Measurements from ENCODE around the gene DSP. TPM values are rescaled to one million over a fixed set of nuclear protein-coding genes. Genes with fewer than 3 reads are reported as not detected.

Gene DSP
- total RNA-seq, 1 donor from 2014 or later: 167 TPM

GRCh38 chr6:7562769-7563168 is 21.3 kb downstream of the DSP start:
- no peak for DNase-seq

GRCh38 chr6:7566107-7566506 is 24.6 kb downstream of the DSP start:
- DNase-seq: no peak

DNA sequence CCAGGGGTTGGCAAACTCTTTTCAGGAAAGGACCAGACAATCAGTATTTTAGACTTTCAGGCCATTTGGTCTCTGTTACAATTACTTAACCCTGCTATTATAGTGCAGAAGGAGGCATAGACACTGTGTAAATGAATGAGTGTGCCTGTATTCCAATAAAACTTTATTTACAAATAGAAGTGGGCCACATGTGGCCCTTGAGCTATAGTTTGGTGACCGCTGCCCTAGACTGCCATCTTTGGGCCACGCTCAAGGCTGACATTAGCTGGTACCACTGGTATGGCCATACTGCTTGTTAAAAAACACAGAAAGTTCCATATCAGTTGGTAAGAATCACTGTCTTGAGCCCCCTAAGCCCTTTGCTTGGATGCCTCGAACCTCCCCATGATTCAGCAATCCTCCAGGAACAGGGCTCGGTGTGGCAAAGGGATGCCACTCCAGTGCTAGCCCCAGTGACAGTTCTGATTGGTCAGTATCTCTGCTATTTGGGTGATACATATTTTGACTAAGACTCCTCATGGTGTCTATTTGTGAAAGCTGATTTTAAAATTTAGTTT is 25.2 kb downstream of the DSP start:
- no peak for DNase-seq

GRCh38 chr6:7568021-7568420 is 26.6 kb downstream of the DSP start:
- peak; percentile 29 for DNase-seq

DNA sequence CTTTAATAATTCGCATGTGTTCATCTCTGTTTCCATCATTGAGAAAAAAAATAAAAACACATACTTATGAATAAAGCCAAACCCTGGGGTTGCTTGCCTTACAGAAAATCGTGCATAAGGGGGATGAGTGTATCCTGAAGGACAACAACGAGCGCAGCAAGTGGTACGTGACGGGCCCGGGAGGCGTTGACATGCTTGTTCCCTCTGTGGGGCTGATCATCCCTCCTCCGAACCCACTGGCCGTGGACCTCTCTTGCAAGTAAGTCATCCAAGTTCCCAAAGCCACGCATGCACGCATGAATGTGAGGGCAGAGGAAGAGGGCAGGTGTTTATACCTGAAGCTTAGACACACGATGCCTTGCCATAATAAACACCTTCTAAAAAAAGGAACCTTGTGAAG is 27.6 kb downstream of the DSP start:
- DNase-seq: no peak

DNA sequence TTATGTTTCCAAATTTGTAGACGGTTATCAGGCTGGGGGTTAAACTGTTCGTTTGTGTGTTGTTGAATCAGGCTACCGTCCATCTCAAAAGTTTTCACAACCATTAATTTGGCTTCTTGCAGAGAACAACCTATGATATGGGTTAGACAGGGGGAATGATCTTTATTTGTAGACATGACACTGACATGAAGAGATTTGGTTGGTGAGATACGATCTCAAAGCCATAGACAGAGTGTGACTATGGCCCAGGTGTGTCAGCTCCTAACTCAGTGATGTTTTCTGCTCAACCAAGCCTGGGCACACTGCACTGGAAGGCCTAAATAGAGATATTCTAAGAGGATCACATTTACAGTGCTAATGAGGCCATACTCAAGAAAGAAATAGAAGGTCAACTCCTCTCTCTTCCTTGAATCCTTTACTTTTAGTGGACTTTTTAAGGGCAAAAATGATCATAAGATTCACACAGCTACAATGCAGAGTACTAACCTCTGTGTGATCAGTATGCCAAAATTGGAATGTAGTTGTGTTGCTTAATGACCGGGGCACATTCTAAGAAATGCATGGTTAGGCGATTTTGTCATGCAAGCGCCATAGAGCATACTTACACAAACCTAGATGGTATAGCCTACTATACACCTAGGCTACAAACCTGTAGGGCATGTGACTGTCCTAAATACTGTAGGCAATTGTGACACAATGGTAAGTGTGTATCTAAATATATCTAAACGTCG is 30.9 kb downstream of the DSP start:
- no peak for DNase-seq

- DNase-seq: no peak
These were observed 33.0 kb downstream of the DSP start for GRCh38 chr6:7574500-7574899.

GRCh38 chr6:7578516-7578915 is 37.0 kb downstream of the DSP start:
- no peak for DNase-seq

GRCh38 chr6:7578931-7579330 is 37.5 kb downstream of the DSP start:
- no peak for DNase-seq

GRCh38 chr6:7579851-7580250 is 38.4 kb downstream of the DSP start:
- no peak for DNase-seq

DNA sequence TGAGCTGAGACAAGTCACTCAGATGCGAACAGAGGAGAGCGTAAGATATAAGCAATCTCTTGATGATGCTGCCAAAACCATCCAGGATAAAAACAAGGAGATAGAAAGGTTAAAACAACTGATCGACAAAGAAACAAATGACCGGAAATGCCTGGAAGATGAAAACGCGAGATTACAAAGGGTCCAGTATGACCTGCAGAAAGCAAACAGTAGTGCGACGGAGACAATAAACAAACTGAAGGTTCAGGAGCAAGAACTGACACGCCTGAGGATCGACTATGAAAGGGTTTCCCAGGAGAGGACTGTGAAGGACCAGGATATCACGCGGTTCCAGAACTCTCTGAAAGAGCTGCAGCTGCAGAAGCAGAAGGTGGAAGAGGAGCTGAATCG is 39.1 kb downstream of the DSP start:
- no peak for DNase-seq

GRCh38 chr6:7580927-7581618 is 39.6 kb downstream of the DSP start:
- no peak for DNase-seq

- no peak for DNase-seq
These were observed 43.9 kb downstream of the DSP start for GRCh38 chr6:7585287-7585930.

GRCh38 chr6:7587631-7588100 is 46.2 kb downstream of the DSP start:
- DNase-seq: no peak

DNA sequence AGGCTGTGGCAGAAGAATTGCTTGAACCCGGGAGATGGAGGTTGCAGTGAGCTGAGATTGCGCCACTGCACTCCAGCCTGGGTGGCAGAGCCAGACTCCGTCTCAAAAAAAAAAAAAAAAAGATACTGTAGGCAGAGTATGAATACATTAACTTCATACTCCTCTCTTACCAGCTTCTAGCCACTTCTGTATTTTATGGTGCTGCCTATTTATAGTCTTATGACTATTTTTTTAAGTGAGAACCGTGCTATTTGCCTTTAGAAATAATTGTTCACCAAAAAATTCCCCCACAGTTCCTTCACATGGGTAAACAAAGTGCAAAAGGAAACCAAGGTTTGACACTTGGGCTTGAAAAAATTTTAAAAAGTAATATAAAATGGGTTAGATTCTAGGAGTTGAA is 47.0 kb downstream of the DSP start:
- no peak for DNase-seq

- DNase-seq: no peak
These were observed 47.8 kb downstream of the DSP start for GRCh38 chr6:7589221-7589620.

GRCh38 chr6:7589949-7590917 is 48.8 kb downstream of the DSP start, which contains the start of gene SNRNP48:
TSS of gene SNRNP48 (plus strand) at chr6:7590198. CDS start at chr6:7590258, 60 bp downstream.
- peak; percentile 98 for DNase-seq

DNA sequence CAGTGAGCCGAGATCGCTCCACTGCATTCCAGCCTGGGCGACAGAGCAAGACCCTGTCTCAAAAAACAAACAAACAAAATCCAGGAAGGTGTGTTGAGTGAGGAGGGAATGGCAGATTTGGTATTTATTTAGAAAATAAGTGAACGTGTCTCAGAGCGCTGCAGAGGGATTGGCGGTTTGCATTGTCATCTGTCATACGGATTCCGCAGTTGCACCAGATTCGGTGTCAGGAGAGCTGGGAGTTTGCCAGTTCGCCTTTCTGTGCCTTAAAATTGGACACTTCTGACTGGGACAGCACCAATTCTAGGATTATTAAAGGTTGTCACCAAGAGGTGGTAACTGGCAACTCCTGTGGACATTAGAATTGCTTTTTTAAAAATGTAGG is 49.4 kb downstream of the DSP start:
- DNase-seq: peak; percentile 27

- no peak for DNase-seq
These were observed 50.3 kb downstream of the DSP start for GRCh38 chr6:7591770-7592169.

DNA sequence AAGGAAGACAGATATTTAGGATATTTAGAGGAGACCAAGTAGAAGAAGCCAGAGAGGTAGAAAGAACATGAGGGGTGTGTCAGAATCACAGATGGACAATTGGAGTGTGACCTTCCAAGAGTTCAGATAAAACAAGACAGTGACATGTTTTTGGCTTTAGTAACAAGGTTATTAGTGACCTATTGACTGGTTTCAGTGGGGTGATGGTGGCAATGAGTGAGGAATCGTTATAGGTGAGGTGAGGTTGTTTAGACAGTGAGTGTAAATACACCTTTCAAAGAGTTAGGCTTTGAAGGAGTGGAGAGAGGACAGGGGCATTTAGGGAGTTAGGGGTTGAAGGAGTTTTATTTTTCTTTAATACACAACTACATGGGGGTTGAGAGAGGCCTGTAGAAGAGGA is 51.8 kb downstream of the DSP start:
- DNase-seq: no peak

- no peak for DNase-seq
These were observed 53.2 kb downstream of the DSP start for GRCh38 chr6:7594579-7595125.

DNA sequence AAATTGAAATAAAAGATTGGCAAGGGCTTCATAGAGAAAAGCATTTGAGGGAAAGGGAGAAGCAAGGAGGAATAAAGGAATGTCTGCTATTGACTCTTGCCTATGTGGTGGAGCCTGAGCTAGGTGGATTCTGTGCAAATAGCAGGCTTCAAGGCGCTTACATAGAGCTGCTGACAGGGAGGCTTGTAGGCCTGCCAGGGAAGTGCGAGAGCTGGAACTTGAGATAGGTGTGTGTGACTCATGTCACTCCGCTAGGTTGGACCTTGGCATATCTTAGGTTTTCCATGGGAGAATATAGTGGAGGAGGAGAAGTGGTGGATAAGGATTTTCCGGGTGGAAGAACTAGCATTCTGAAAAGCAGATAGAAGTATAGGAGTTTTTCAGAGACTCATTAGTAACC is 62.5 kb downstream of the DSP start:
- no peak for DNase-seq
